Esophagus muscularis mucosa (tissue), 4 donors: ENCODE results near the gene OPN4. TPM values are rescaled to one million over a fixed set of nuclear protein-coding genes. Genes with fewer than 3 reads are reported as not detected.
A peak's percentile ranks its signal among the peaks of the same experiment; 100 is the strongest.

Source experiments
- DNase-seq: peaks from one replicate; pipeline ENCODE4 v3.0.0-alpha.2; 2017; ENCODE audit errors: extremely low spot score
- H3K27ac ChIP-seq, 4 donors: fragments of 200-600 bp; sonication (generic); replicated peaks in 1 of 4; 1 replicate in 3 of 4; 2 replicates in 1 of 4; pipeline ENCODE4 v1.5.1; 2016 to 2019; ENCODE audit warnings: mild to moderate bottlenecking in 1 of 4
- H3K27me3 ChIP-seq, 4 donors: fragments of 200-600 bp; sonication (generic); one replicate each; pipeline versions ENCODE4 v1.5.1 to v1.6.0; 2016 to 2019
- H3K36me3 ChIP-seq, 4 donors: fragments of 200-600 bp; sonication (generic); one replicate each; pipeline ENCODE4 v1.5.1; 2016 to 2019
- H3K4me1 ChIP-seq, 4 donors: fragments of 200-600 bp; sonication (generic); one replicate each; pipeline ENCODE4 v1.5.1; 2016 to 2019
- H3K4me3 ChIP-seq, 4 donors: fragments of 200-600 bp; sonication (generic); 1 replicate in 2 of 4; 2 replicates in 2 of 4; pipeline ENCODE4 v1.5.1; 2016 to 2019; ENCODE audit warnings: mild to moderate bottlenecking in 4 of 4, moderate library complexity in 1 of 4
- H3K9me3 ChIP-seq, 4 donors: fragments of 200-600 bp; sonication (generic); 1 replicate in 3 of 4; 2 replicates in 1 of 4; pipeline ENCODE4 v1.5.1; 2016 to 2019
- CTCF ChIP-seq, 3 experiments: fragments of 200-600 bp in 2 of 3; fragments of 450-650 bp in 1 of 3; sonication (generic) in 2 of 3; IDR thresholded peaks; one replicate each; pipeline ENCODE4 v1.5.1; 2017 to 2019; ENCODE audit warnings: antibody characterized with exemption in 3 of 3, mild to moderate bottlenecking in 2 of 3, moderate library complexity in 1 of 3
- EP300 ChIP-seq: sonication (generic); formaldehyde crosslinking; IDR thresholded peaks from one replicate; pipeline ENCODE4 v1.6.1; 2017; ENCODE audit warnings: antibody characterized with exemption
- POLR2A ChIP-seq: fragments of 450-650 bp; IDR thresholded peaks from one replicate; pipeline ENCODE4 v1.6.1; 2017; ENCODE audit warnings: antibody characterized with exemption, moderate library complexity, mild to moderate bottlenecking, low read depth
- POLR2AphosphoS5 ChIP-seq, 2 donors: sonication (generic); formaldehyde crosslinking; IDR thresholded peaks; one replicate each; pipeline ENCODE4 v1.6.1; 2017; ENCODE audit warnings: antibody characterized with exemption in 2 of 2
- WGBS: methylation state at CpG from one replicate; pipeline ENCODE4 v1.1.5; 2018; 5-methylcytosine and 5-hydroxymethylcytosine counted together
- intact Hi-C: fragments of 100-400 bp; cut with DNase I; formaldehyde crosslinking; loops from one replicate; pipeline ENCODE4 v1.15.1; 2023
- total RNA-seq, 4 donors: library from RNA; depleted of rRNA; stranded (reverse); fragments of >200 nt; gene quantifications; one replicate each; pipeline versions ENCODE4 v1.1.0 to v1.2.1, GENCODE V29; 2016

OPN4 gene
- total RNA-seq, 4 donors from 2014 or later, result 0.32 TPM; not detected in 3

DNA sequence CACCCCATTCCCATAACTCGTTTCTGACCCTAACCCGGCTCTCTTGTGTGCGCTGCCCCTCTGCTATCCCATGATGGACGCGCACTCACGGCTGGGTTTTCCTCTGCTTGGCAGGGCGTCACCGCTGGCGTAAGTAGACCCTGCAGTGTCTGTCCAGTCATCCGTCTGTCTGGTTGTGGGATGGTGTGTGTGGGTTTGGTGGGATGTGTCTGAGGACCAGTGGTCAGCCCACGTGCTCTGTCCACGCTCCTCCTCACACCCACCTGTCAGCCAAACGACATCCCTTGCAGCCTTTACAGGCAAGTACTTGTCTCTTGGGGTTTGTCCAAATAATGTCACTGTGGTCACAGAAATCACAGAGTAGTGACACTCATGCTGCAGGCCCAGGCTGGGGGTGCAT, 34.8 kb downstream of the OPN4 start:
- no peak for DNase-seq
- Histone ChIP-seq H3K4me1 (peaks cover 57 to 100% (median 94%) of the 10 kb centered on the region in 4 donors), H3K27me3 (no peaks in the 10 kb centered on the region), H3K4me3 (no peak overlapping the region), H3K36me3 (peaks cover 0 to 14% (median 5%) of the 10 kb centered on the region in 4 donors), H3K9me3 (no peaks in the 10 kb centered on the region), H3K27ac (peak overlapping the region in 3 of 4 donors; percentile 84 to 91 (median 87))
- WGBS, result 87% methylated on average over 13 of the region's 13 CpGs
- intact Hi-C loops, result no loop called here
- no peak for TF ChIP-seq EP300
- no peak for TF ChIP-seq POLR2AphosphoS5 (IDR thresholded peaks at IDR 0.05)
- no peak for TF ChIP-seq CTCF (IDR thresholded peaks at IDR 0.05)
- TF ChIP-seq POLR2A, result no peak

- no peak for DNase-seq
- intact Hi-C loops, result loop anchor here (5.0 kb wide), 1 partner anchor 212 kb away; no protein-coding TSS in a partner anchor
- Histone ChIP-seq H3K27ac (peak overlapping the region; percentile 32 to 87 (median 50)), H3K27me3 (no peaks in the 10 kb centered on the region), H3K4me3 (no peak overlapping the region), H3K36me3 (peaks cover 0 to 25% (median 15%) of the 10 kb centered on the region in 4 donors), H3K9me3 (no peaks in the 10 kb centered on the region), H3K4me1 (peaks cover 51 to 90% (median 85%) of the 10 kb centered on the region in 4 donors)
- WGBS, result 88% methylated on average over 5 of the region's 5 CpGs
- no peak for TF ChIP-seq POLR2A
- TF ChIP-seq POLR2AphosphoS5 (IDR thresholded peaks at IDR 0.05), result no peak
- no peak for TF ChIP-seq CTCF (IDR thresholded peaks at IDR 0.05)
- TF ChIP-seq EP300, result no peak
These were observed 35.9 kb downstream of the OPN4 start for GRCh38 chr10:86690231-86690630.

DNA sequence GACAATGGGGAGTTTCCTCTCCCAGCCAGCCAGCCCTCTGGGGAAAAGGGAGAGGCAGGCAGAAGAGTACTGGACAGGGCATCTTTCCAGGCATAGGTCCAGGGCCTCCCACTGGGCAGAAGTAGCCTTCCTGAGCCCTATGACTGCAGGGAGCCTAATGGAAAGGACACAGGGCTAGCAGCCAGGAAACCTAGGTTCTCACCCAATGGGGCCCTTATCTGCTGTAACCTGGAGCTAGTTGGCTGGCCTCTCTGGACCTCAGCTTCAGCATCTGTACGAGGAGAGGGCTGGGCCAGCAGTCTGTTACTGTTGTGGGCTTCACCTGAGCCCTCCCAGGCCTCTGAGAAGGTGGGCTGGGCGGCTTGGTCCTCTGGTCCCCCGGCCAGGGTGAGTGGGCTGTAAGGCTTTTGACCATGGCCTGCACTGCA, 36.3 kb downstream of the OPN4 start:
- TF ChIP-seq CTCF (IDR thresholded peaks at IDR 0.05) (no peak), POLR2A (no peak), EP300 (no peak), POLR2AphosphoS5 (IDR thresholded peaks at IDR 0.05) (no peak)

DNA sequence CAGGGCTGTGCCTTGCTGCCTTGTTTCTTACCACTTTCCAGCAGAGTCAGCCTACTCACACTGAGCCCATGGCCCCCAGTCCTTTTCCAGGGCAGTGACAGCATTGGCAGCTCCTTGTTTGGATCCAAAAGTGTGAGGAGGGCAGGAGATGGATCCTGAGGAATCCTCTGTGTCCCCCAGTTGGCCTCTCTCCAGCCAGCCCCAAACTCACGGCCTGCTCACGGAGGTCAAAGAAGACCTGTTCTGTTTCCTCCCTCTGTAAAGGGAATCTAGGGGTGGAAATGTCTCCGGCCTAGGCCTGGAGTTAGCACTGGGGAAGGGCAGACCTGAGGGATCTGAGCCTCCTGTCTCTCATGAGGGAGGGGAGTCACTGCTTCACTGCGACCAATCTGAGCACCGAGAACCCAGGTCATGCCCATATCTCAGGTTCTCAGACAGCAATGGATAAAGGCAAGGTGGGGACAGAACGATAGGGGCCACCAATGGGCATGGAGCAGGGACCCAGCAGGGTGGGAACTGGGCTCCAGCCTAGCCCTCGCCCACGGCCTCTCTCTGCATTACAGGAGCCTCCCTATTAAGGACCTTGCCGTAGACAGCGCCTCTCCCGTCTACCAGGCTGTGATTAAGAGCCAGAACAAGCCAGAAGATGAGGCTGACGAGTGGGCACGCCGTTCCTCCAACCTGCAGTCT, 37.1 kb downstream of the OPN4 start:
- TF ChIP-seq POLR2AphosphoS5 (IDR thresholded peaks at IDR 0.05) (no peak), EP300 (no peak), POLR2A (no peak), CTCF (IDR thresholded peaks at IDR 0.05) (no peak)
- Histone ChIP-seq H3K27me3 (no peaks in the 10 kb centered on the region), H3K4me3 (no peak overlapping the region), H3K9me3 (no peaks in the 10 kb centered on the region), H3K4me1 (peaks cover 40 to 78% (median 74%) of the 10 kb centered on the region in 4 donors), H3K36me3 (peaks cover 0 to 31% (median 21%) of the 10 kb centered on the region in 4 donors), H3K27ac (peak overlapping the region; percentile 32 to 87 (median 50))
- intact Hi-C loops, result loop anchor here (5.0 kb wide), 1 partner anchor 211 kb away; no protein-coding TSS in a partner anchor
- 83% methylated on average over 10 of the region's 14 CpGs for WGBS
- DNase-seq, result no peak

More for the DNA sequence above, 36.3 kb downstream of the OPN4 start:
- Histone ChIP-seq H3K9me3 (no peaks in the 10 kb centered on the region), H3K36me3 (peaks cover 0 to 29% (median 19%) of the 10 kb centered on the region in 4 donors), H3K4me1 (peaks cover 47 to 86% (median 81%) of the 10 kb centered on the region in 4 donors), H3K27ac (peak overlapping the region; percentile 32 to 87 (median 50)), H3K4me3 (no peak overlapping the region), H3K27me3 (no peaks in the 10 kb centered on the region)
- DNase-seq, result no peak
- intact Hi-C loops, result loop anchor here (5.0 kb wide), 1 partner anchor 212 kb away; no protein-coding TSS in a partner anchor
- WGBS, result 100% methylated on average over 1 of the region's 3 CpGs
